ENCODE data around the gene SYNJ2.

Gene SYNJ2

GRCh38 chr6:158063736-158064135, 82.1 kb downstream of the SYNJ2 start:
- Histone ChIP-seq H3K9ac (ENCODE audit: low read depth, low read length) (no peak overlapping the region), H3K36me3 (ENCODE audit: insufficient read depth, low read length) (peaks cover 59% of the 10 kb centered on the region), H4K20me1 (ENCODE audit: insufficient read depth, low read length) (no peaks in the 10 kb centered on the region), H2AFZ (ENCODE audit: low read depth, low read length) (no peak overlapping the region), H3K9me3 (ENCODE audit: insufficient read depth, low read length, severe bottlenecking) (no peaks in the 10 kb centered on the region), H3K27ac (ENCODE audit: low read length) (no peak overlapping the region), H3K79me2 (ENCODE audit: insufficient read depth, low read length) (no peaks in the 10 kb centered on the region), H3K4me3 (ENCODE audit: low read depth in 1 of 2, low read length in 2 of 2) (no peak overlapping the region), H3K27me3 (ENCODE audit: insufficient read depth, low read length, poor library complexity) (no peaks in the 10 kb centered on the region), H3K4me2 (ENCODE audit: insufficient read depth, low read length) (no peak overlapping the region), H3K4me1 (ENCODE audit: insufficient read depth, low read length) (no peaks in the 10 kb centered on the region)
- TF ChIP-seq CTCF (IDR thresholded peaks at IDR 0.05; ENCODE audit: borderline replicate concordance, extremely low read depth, low read length, poor library complexity, severe bottlenecking) (no peak), EZH2 (IDR thresholded peaks at IDR 0.05; ENCODE audit: borderline replicate concordance, low read depth, low read length, severe bottlenecking) (no peak)
- ATAC-seq (ENCODE audit: insufficient read depth, low read depth) (no peak), DNase-seq (no peak)

- H3K4me2 ChIP-seq (ENCODE audit: insufficient read depth, low read length) = no peak overlapping the region
Observed at GRCh38 chr6:158064725-158065251, 83.1 kb downstream of the SYNJ2 start.

GRCh38 chr6:158066136-158066781, 84.6 kb downstream of the SYNJ2 start:
- Histone ChIP-seq H4K20me1 (ENCODE audit: insufficient read depth, low read length) (no peaks in the 10 kb centered on the region), H3K4me1 (ENCODE audit: insufficient read depth, low read length) (no peaks in the 10 kb centered on the region), H3K9ac (ENCODE audit: low read depth, low read length) (no peak overlapping the region), H3K4me3 (ENCODE audit: low read depth in 1 of 2, low read length in 2 of 2) (no peak overlapping the region), H3K79me2 (ENCODE audit: insufficient read depth, low read length) (no peaks in the 10 kb centered on the region), H3K27ac (ENCODE audit: low read length) (no peak overlapping the region), H2AFZ (ENCODE audit: low read depth, low read length) (no peak overlapping the region), H3K27me3 (ENCODE audit: insufficient read depth, low read length, poor library complexity) (no peaks in the 10 kb centered on the region), H3K4me2 (ENCODE audit: insufficient read depth, low read length) (no peak overlapping the region), H3K9me3 (ENCODE audit: insufficient read depth, low read length, severe bottlenecking) (no peaks in the 10 kb centered on the region), H3K36me3 (ENCODE audit: insufficient read depth, low read length) (peaks cover 69% of the 10 kb centered on the region)
- TF ChIP-seq EZH2 (IDR thresholded peaks at IDR 0.05; ENCODE audit: borderline replicate concordance, low read depth, low read length, severe bottlenecking) (no peak), CTCF (IDR thresholded peaks at IDR 0.05; ENCODE audit: borderline replicate concordance, extremely low read depth, low read length, poor library complexity, severe bottlenecking) (no peak)
- ATAC-seq (ENCODE audit: insufficient read depth, low read depth) (no peak), DNase-seq (no peak)

More at GRCh38 chr6:158064725-158065251, 83.1 kb downstream of the SYNJ2 start:
- TF ChIP-seq CTCF (IDR thresholded peaks at IDR 0.05; ENCODE audit: borderline replicate concordance, extremely low read depth, low read length, poor library complexity, severe bottlenecking) = no peak
- no peak for TF ChIP-seq EZH2 (IDR thresholded peaks at IDR 0.05; ENCODE audit: borderline replicate concordance, low read depth, low read length, severe bottlenecking)
- no peaks in the 10 kb centered on the region for H3K9me3 ChIP-seq (ENCODE audit: insufficient read depth, low read length, severe bottlenecking)
- H3K27ac ChIP-seq (ENCODE audit: low read length) = no peak overlapping the region
- H3K9ac ChIP-seq (ENCODE audit: low read depth, low read length) = no peak overlapping the region
- ATAC-seq (ENCODE audit: insufficient read depth, low read depth) (no peak), DNase-seq (no peak)
- H2AFZ ChIP-seq (ENCODE audit: low read depth, low read length) = no peak overlapping the region
- H3K27me3 ChIP-seq (ENCODE audit: insufficient read depth, low read length, poor library complexity) = no peaks in the 10 kb centered on the region
- H4K20me1 ChIP-seq (ENCODE audit: insufficient read depth, low read length) = no peaks in the 10 kb centered on the region
- H3K4me3 ChIP-seq (ENCODE audit: low read depth in 1 of 2, low read length in 2 of 2) = no peak overlapping the region
- H3K36me3 ChIP-seq (ENCODE audit: insufficient read depth, low read length) = peaks cover 61% of the 10 kb centered on the region
- no peaks in the 10 kb centered on the region for H3K4me1 ChIP-seq (ENCODE audit: insufficient read depth, low read length)
- no peaks in the 10 kb centered on the region for H3K79me2 ChIP-seq (ENCODE audit: insufficient read depth, low read length)
